A673 (cell line): ENCODE measurements around the gene BEST2. TPM values are rescaled to one million over a fixed set of nuclear protein-coding genes. Genes with fewer than 3 reads are reported as not detected.

Experiments
- BruUV-seq: library from RNA; stranded (reverse); fragments of 400-500 nt; replicated peaks from 2 replicates; lab custom pipeline; 2021; lab: Mats Ljungman, UMichigan
- CTCF ChIA-PET: fragments of 300-600 bp; sonication (Branson Sonifier 250); formaldehyde crosslinking; loops from one replicate; lab custom pipeline; 2022; ENCODE audit warnings: antibody characterized with exemption; lab: Charles Lee
- POLR2A ChIA-PET: fragments of 300-600 bp; sonication (Branson Sonifier 250); formaldehyde crosslinking; loops from one replicate; lab custom pipeline; 2022; ENCODE audit warnings: antibody characterized with exemption; ENCODE audit not compliant: low non-redundant PET; lab: Charles Lee
- DNase-seq: peaks from one replicate; pipeline ENCODE4 v3.0.0-alpha.2; 2015; ENCODE audit warnings: low spot score
- H3K27ac ChIP-seq: fragments of 200-600 bp; sonication (generic); 2 replicates; pipeline ENCODE4 v1.5.1; 2016; ENCODE audit warnings: mixed run types, low read depth, mild to moderate bottlenecking, mixed read lengths, antibody characterized with exemption, low read length; ENCODE audit not compliant: poor library complexity, severe bottlenecking
- H3K27me3 ChIP-seq: fragments of 200-600 bp; sonication (generic); replicated peaks from 2 replicates; pipeline ENCODE4 v1.6.1; 2017; ENCODE audit warnings: mixed run types, low read depth, mild to moderate bottlenecking, mixed read lengths, antibody characterized with exemption, low read length; ENCODE audit not compliant: insufficient read depth, poor library complexity
- H3K36me3 ChIP-seq: fragments of 200-600 bp; sonication (generic); 2 replicates; pipeline ENCODE4 v1.6.1; 2016; ENCODE audit warnings: mixed run types, mild to moderate bottlenecking, mixed read lengths, antibody characterized with exemption, low read length; ENCODE audit not compliant: insufficient read depth, poor library complexity, severe bottlenecking
- H3K4me1 ChIP-seq: fragments of 200-600 bp; sonication (generic); 2 replicates; pipeline ENCODE4 v1.6.1; 2017; ENCODE audit warnings: mixed run types, mild to moderate bottlenecking, mixed read lengths, antibody characterized with exemption, low read length; ENCODE audit not compliant: insufficient read depth, poor library complexity, severe bottlenecking
- H3K4me3 ChIP-seq: fragments of 200-600 bp; sonication (generic); 2 replicates; pipeline ENCODE4 v1.5.1; 2016; ENCODE audit warnings: low read depth, mixed run types, mild to moderate bottlenecking, mixed read lengths, low read length; ENCODE audit not compliant: poor library complexity, severe bottlenecking
- H3K9me3 ChIP-seq: fragments of 200-600 bp; sonication (generic); 2 replicates; pipeline ENCODE4 v1.6.1; 2016; ENCODE audit warnings: mixed run types, low read depth, mild to moderate bottlenecking, mixed read lengths, antibody characterized with exemption, low read length; ENCODE audit not compliant: poor library complexity, severe bottlenecking
- EZH2 ChIP-seq: fragments of 200-600 bp; sonication (generic); IDR thresholded peaks from 2 replicates; pipeline ENCODE4 v1.6.1; 2017; ENCODE audit warnings: borderline replicate concordance, low read depth, mild to moderate bottlenecking, mixed read lengths, antibody characterized with exemption, low read length; ENCODE audit not compliant: poor library complexity, severe bottlenecking
- intact Hi-C: fragments of 100-400 bp; cut with micrococcal nuclease; formaldehyde crosslinking; loops from one replicate; pipeline ENCODE4 v1.10.0; 2022; ENCODE audit not compliant: unreplicated experiment
- total RNA-seq: library from RNA; stranded (reverse); gene quantifications from 2 replicates; pipeline ENCODE4 v1.2.3, GENCODE V29; 2021
- TF ChIP-seq, protein P1 (sequence below): fragments of 300-800, 200-600 bp; sonication (generic); conservative IDR thresholded peaks from 2 replicates; pipeline ENCODE4 v1.5.1; 2017; ENCODE audit warnings: low read depth, mild to moderate bottlenecking, antibody characterized with exemption, low read length, moderate library complexity, mixed read lengths

BEST2 gene
- total RNA-seq, 1 experiment from 2014 or later, result not detected

DNA sequence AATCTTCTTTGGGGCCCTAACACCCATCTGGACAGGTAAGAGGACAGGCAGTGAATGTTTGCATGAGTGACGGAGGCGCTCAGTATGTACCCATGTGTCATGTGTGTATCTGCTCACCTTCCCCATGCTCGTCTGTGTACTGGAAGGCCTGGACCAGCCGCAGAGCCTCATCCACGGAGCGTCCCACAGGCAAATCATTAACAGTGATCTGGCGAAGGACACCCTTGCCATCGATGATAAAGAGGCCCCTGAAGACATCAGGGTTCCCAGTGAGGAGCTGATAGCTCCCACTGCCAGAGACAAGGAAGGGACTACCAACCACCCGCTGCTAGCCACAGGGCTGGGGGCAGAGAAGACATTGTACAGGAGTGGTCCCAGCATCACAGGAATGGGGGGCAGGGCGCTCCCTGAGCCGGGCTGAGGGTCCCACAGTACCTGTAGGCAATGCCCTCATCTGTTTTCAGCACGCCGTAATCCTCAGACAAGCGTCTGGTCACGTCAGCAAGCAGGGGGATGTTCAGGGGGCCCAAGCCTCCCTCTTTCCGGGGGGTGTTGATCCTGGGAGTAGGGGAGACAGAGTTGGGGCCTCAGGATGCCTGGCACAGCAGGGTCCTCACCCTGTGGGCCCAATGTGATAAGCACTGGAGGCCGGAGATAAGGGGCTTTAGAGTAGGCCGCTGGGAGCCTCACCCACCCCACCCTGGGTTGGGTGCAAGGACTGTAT, 48.3 kb downstream of the BEST2 start:
- H3K27ac ChIP-seq, result no peak overlapping the region
- DNase-seq, result no peak
- TF ChIP-seq EZH2, result no peak
- TF ChIP-seq, protein P1, sequence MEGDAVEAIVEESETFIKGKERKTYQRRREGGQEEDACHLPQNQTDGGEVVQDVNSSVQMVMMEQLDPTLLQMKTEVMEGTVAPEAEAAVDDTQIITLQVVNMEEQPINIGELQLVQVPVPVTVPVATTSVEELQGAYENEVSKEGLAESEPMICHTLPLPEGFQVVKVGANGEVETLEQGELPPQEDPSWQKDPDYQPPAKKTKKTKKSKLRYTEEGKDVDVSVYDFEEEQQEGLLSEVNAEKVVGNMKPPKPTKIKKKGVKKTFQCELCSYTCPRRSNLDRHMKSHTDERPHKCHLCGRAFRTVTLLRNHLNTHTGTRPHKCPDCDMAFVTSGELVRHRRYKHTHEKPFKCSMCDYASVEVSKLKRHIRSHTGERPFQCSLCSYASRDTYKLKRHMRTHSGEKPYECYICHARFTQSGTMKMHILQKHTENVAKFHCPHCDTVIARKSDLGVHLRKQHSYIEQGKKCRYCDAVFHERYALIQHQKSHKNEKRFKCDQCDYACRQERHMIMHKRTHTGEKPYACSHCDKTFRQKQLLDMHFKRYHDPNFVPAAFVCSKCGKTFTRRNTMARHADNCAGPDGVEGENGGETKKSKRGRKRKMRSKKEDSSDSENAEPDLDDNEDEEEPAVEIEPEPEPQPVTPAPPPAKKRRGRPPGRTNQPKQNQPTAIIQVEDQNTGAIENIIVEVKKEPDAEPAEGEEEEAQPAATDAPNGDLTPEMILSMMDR, result no peak
- H3K4me3 ChIP-seq, result peak overlapping the region; percentile 64
- H3K9me3 ChIP-seq, result no peaks in the 10 kb centered on the region
- intact Hi-C loops, result no loop called here
- ChIA-PET POLR2A (interaction anchor here (0.6 to 0.7 kb wide), 2 partner anchors 67 to 173 kb away, joined by 3 to 6 read pairs; no protein-coding TSS in a partner anchor), CTCF (interaction anchor here (0.6 to 1.7 kb wide), 3 partner anchors 34 to 39 kb away, joined by 4 to 10 read pairs (median 8); no protein-coding TSS in a partner anchor)
- peaks cover 20% of the 10 kb centered on the region for H3K4me1 ChIP-seq
- no TSS peak for BruUV-seq
- H3K27me3 ChIP-seq, result no peaks in the 10 kb centered on the region
- peaks cover 20% of the 10 kb centered on the region for H3K36me3 ChIP-seq

DNA sequence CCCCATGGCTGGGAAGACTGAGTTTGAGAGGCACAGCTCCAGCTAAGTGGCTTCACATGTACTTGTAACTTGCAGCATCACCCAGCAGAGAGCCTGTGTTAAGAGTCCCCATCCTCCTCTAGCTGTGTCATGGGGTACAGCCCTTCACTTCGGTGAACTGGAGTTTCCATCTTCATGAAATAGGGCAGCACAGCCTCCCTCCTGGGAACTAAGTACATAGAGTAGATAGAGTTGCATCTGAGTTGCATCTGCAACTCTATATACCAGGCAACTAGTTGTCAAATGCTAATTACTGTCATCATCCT, 48.8 kb downstream of the BEST2 start:
- TF ChIP-seq EZH2, result no peak
- TF ChIP-seq, protein P1, result no peak
- POLR2A ChIA-PET, result interaction anchor here (0.6 kb wide), 1 partner anchor 173 kb away, joined by 3 read pairs; no protein-coding TSS in a partner anchor
- CTCF ChIA-PET, result no interaction called here
- H3K36me3 ChIP-seq, result peaks cover 20% of the 10 kb centered on the region
- intact Hi-C loops, result no loop called here
- no peaks in the 10 kb centered on the region for H3K27me3 ChIP-seq
- H3K27ac ChIP-seq, result no peak overlapping the region
- no peaks in the 10 kb centered on the region for H3K9me3 ChIP-seq
- H3K4me3 ChIP-seq, result peak overlapping the region; percentile 64
- peaks cover 20% of the 10 kb centered on the region for H3K4me1 ChIP-seq
- no peak for DNase-seq
- TSS peak; percentile 34 for BruUV-seq

DNA sequence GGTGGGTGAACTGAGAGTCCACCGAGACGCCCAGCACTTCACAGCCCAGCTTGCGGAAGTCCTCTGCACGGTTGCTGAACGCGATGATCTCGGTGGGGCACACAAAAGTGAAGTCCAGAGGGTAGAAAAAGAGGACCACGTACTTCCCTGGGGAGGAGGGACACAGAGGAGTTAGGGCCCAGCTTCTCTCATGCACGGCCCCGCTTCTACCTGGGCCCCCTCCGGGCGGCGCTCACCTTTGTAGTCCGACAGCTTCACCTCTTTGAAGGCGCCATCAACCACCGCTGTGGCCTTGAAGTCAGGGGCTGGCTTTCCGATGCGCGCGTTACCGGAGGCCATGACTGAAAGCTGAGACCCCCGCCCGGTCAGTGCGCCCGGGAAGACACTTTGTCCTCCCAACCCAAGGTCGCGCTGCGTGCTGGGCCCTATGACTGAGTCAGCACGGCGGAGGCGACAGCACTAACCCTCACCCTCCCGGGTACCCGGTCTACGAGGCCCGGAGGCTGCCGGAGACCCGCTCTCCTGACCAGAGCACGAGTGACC, 49.4 kb downstream of the BEST2 start:
- POLR2A ChIA-PET, result interaction anchor here (0.6 kb wide), 1 partner anchor 172 kb away, joined by 3 read pairs; no protein-coding TSS in a partner anchor
- intact Hi-C loops, result no loop called here
- peaks cover 17% of the 10 kb centered on the region for H3K4me1 ChIP-seq
- no peak for DNase-seq
- H3K27ac ChIP-seq, result peak overlapping the region; percentile 87
- TF ChIP-seq, protein P1, result no peak
- TF ChIP-seq EZH2, result no peak
- no peaks in the 10 kb centered on the region for H3K9me3 ChIP-seq
- peak overlapping the region; percentile 64 for H3K4me3 ChIP-seq
- no peaks in the 10 kb centered on the region for H3K27me3 ChIP-seq
- CTCF ChIA-PET, result interaction anchor here (1.4 kb wide), 1 partner anchor 43 kb away, joined by 3 read pairs; no protein-coding TSS in a partner anchor
- BruUV-seq, result no TSS peak
- H3K36me3 ChIP-seq, result peaks cover 20% of the 10 kb centered on the region
